Measurements from ENCODE around the gene SNRPD2. TPM values are rescaled to one million over a fixed set of nuclear protein-coding genes. Genes with fewer than 3 reads are reported as not detected.

SNRPD2 gene
- 100 to 1,000 TPM in 3 of 4 donors, 10 to 100 TPM in 1; 80.9 to 160 (median 146) TPM for total RNA-seq

DNA sequence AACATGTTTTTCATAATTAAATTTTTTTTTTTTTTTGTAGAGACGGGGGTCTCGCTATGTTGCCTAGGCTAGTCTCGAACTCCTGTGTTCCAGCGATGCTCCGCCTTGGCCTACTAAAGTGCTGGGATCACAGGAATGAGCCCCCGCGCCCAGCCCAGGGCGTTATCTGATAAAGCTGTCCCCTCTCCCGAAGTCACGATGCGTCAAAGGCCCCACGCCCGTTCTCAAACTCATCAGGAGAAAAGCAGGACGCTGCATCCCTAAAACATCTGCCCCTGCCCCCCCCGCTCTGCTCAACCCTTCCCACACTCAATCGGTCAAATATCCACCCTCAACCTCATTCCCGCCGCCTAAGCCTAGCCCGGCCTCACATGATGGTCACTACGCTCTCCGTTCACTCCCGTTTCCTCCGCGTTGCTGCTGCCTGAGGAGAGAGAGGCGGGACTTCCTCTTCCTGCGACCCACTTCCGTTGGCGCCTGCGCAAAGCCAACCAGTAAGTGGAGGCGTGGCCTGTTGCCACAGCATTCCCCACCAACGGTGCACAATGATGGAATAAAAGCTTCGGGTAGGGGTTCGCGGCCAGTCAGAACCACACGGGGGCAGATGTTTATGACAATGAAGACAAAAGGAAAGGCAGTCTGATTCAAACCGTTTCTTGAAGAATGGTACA is at the start of gene SNRPD2:
Gene SNRPD2 (minus strand): TSS at position 438 of the 671 bp plus-strand sequence. CDS start 65 bp downstream, at position 373.
- H3K27ac ChIP-seq: peak within 1 kb of the TSS; percentile 90
- peaks cover 26% of the 10 kb centered on the region for H3K4me1 ChIP-seq
- H3K9me3 ChIP-seq: no peaks in the 10 kb centered on the region
- under 1% methylated on average over 35 of the region's 36 CpGs for WGBS
- peak within 1 kb of the TSS; percentile 73 for H3K4me3 ChIP-seq
- peaks cover 32% of the 10 kb centered on the region for H3K36me3 ChIP-seq
- peak; percentile 96 to 97 for DNase-seq (ENCODE audit: low spot score in 2 of 2)
- no peak for TF ChIP-seq EP300 (IDR thresholded peaks at IDR 0.05)
- TF ChIP-seq POLR2A (IDR thresholded peaks at IDR 0.05): peak; percentile 63 to 78
- peak in 2 of 3 donors; percentile 68 to 69 for TF ChIP-seq POLR2AphosphoS5 (IDR thresholded peaks at IDR 0.05)
- TF ChIP-seq, protein P1, sequence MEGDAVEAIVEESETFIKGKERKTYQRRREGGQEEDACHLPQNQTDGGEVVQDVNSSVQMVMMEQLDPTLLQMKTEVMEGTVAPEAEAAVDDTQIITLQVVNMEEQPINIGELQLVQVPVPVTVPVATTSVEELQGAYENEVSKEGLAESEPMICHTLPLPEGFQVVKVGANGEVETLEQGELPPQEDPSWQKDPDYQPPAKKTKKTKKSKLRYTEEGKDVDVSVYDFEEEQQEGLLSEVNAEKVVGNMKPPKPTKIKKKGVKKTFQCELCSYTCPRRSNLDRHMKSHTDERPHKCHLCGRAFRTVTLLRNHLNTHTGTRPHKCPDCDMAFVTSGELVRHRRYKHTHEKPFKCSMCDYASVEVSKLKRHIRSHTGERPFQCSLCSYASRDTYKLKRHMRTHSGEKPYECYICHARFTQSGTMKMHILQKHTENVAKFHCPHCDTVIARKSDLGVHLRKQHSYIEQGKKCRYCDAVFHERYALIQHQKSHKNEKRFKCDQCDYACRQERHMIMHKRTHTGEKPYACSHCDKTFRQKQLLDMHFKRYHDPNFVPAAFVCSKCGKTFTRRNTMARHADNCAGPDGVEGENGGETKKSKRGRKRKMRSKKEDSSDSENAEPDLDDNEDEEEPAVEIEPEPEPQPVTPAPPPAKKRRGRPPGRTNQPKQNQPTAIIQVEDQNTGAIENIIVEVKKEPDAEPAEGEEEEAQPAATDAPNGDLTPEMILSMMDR (IDR thresholded peaks at IDR 0.05): no peak
- H3K27me3 ChIP-seq: no peaks in the 10 kb centered on the region

GRCh38 chr19:45739498-45740439 is 48.0 kb upstream of the SNRPD2 start:
- Histone ChIP-seq H3K4me1 (no peaks in the 10 kb centered on the region), H3K4me3 (no peak overlapping the region), H3K27me3 (no peaks in the 10 kb centered on the region), H3K9me3 (no peaks in the 10 kb centered on the region), H3K36me3 (no peaks in the 10 kb centered on the region), H3K27ac (no peak overlapping the region)
- no peak for TF ChIP-seq POLR2A (IDR thresholded peaks at IDR 0.05)
- WGBS: 79% methylated on average over 10 of the region's 10 CpGs
- DNase-seq (ENCODE audit: low spot score in 2 of 2): no peak

DNA sequence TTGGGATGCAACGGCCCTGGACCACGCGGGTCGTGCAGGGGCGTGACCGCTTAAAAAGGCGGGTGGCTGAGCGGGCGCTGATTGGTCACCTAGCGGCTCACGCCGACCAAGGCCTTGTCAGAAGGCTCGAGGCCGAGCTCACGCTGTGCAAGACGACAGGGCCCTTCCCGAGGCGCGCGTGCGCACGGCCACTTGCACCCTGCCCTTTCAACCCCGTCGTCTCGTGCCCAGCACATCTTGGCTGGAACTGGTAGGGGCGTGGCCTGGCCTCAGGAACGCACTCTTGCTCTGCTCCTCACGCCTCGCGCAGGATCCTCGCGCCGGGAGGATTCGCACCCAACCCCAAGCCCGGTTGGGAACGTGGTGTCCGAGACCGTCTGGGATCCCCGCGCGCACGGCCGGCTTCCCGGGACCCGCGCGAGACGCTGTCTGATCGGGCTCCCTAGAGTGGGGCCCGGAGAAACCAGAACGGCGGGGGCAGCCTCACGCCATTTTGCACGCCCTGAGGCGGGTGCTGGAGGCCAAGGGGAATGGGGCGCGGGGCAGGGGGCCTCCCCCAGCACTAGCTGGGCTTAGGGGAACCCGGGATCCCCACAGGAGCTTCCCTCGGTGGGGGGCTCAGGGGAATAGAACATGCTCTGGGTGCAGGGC is 41.5 kb upstream of the SNRPD2 start, which contains the start of gene MEIOSIN:
Gene MEIOSIN (plus strand): TSS at position 280 of the 651 bp plus-strand sequence. CDS start 1,938 bp downstream, outside the sequence.
- no peak for DNase-seq (ENCODE audit: low spot score in 2 of 2)
- H3K27me3 ChIP-seq: no peaks in the 10 kb centered on the region
- H3K27ac ChIP-seq: no peak within 1 kb of the TSS
- H3K9me3 ChIP-seq: no peaks in the 10 kb centered on the region
- H3K4me3 ChIP-seq: no peak within 1 kb of the TSS
- H3K4me1 ChIP-seq: peaks cover 17% of the 10 kb centered on the region
- WGBS: 93% methylated on average over 26 of the region's 59 CpGs
- TF ChIP-seq POLR2AphosphoS5 (IDR thresholded peaks at IDR 0.05) (no peak), EP300 (IDR thresholded peaks at IDR 0.05) (no peak), POLR2A (IDR thresholded peaks at IDR 0.05) (no peak)
- TF ChIP-seq, protein P1 (IDR thresholded peaks at IDR 0.05): no peak
- no peaks in the 10 kb centered on the region for H3K36me3 ChIP-seq

DNA sequence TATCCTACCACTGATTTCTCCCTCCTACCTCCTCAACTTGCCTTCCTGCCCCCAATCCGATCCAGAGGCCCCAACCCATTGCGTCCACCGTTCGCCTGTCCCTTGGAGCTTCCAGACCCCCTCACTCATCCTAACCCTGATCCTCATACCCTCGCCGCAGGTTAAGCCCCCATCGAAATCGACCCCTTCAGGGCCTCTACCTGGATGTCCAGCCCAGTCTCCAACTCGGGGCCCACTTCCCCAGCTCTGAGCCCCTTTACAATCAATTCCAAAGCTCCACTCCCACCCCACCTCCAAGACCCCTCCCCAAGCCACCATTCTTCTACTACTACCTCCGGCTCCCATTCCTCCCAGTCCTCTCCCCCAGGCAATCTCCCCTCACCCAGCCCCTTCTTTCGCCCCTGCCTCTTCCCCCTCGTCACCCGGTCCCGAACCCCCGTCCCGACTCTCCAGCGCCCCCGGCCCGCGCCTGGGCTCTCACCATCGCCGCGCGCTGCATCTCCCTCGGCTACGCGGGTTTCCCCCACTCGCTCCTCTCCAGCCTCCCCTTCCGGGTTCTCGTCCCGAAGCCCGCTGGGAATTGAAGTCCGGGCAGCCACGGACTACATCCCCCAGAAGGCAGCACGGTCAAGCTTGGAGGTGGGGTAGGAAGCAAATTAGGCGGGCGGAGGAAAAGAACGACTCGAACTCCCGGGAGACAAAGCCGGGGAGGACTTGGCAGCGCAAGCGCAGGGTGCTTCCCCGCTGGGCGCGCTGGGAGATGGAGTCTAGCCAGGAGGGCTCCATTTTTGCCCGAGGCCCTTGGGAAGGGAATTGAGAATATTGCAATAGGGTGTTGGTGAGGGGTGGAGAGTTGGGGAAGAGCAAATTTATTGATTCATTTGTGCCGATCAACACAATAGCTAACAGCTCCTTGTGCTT is 38.9 kb upstream of the SNRPD2 start, which contains the start of gene FBXO46:
Gene FBXO46 (minus strand): TSS at position 529 of the 921 bp plus-strand sequence. CDS start 17,401 bp downstream, outside the sequence.
- H3K27me3 ChIP-seq: no peaks in the 10 kb centered on the region
- H3K36me3 ChIP-seq: peaks cover under 1% of the 10 kb centered on the region
- TF ChIP-seq POLR2A (IDR thresholded peaks at IDR 0.05) (peak in 1 of 2 donors; percentile 18), EP300 (IDR thresholded peaks at IDR 0.05) (no peak), POLR2AphosphoS5 (IDR thresholded peaks at IDR 0.05) (peak in 1 of 3 donors; percentile 70)
- TF ChIP-seq, protein P1 (IDR thresholded peaks at IDR 0.05): no peak
- H3K9me3 ChIP-seq: no peaks in the 10 kb centered on the region
- DNase-seq (ENCODE audit: low spot score in 2 of 2): peak; percentile 97 to 98
- H3K4me3 ChIP-seq: peak within 1 kb of the TSS; percentile 95
- H3K27ac ChIP-seq: peak within 1 kb of the TSS; percentile 83
- WGBS: under 1% methylated on average over 48 of the region's 48 CpGs
- H3K4me1 ChIP-seq: peaks cover 27% of the 10 kb centered on the region
